Endothelial cell of umbilical vein (primary cell): ENCODE results near the gene UNC5A. TPM values are rescaled to one million over a fixed set of nuclear protein-coding genes. Genes with fewer than 3 reads are reported as not detected.

Experiments used
- BruUV-seq: library from RNA; stranded (reverse); fragments of 400-500 nt; replicated peaks from 2 replicates; lab custom pipeline; 2021; lab: Mats Ljungman, UMichigan
- CTCF ChIA-PET: fragments of 300-600, 350-600 bp; sonication (Branson Sonifier 250); formaldehyde crosslinking; loops from one replicate; lab custom pipeline; 2021; ENCODE audit warnings: antibody characterized with exemption, inconsistent platforms; lab: Charles Lee
- POLR2A ChIA-PET: fragments of 300-600, 350-600 bp; sonication (Branson Sonifier 250); formaldehyde crosslinking; loops from one replicate; lab custom pipeline; 2021; ENCODE audit warnings: antibody characterized with exemption, inconsistent platforms; lab: Charles Lee
- DNase-seq: peaks from one replicate; pipeline ENCODE4 v3.0.0-alpha.2; 2011; ENCODE audit warnings: low read depth, low spot score
- FAIRE-seq: peaks from 2 replicates; lab custom pipeline; 2011; peaks lifted over from hg19 to GRCh38; lab: Jason Lieb, UNC
- H2AFZ ChIP-seq: 2 replicates; pipeline ENCODE4 v1.6.0; 2012; ENCODE audit warnings: low read depth, low read length, control low read depth, inconsistent platforms
- H3K27ac ChIP-seq: 2 replicates; pipeline ENCODE4 v1.5.1; 2011; ENCODE audit warnings: low read depth, mild to moderate bottlenecking, control low read depth, low read length, moderate library complexity; ENCODE audit not compliant: insufficient read depth
- H3K27me3 ChIP-seq, 2 experiments: 2 replicates each; pipeline versions ENCODE4 v1.6.0 to v1.6.1; 2011; ENCODE audit warnings: low read length in 2 of 2, mixed read lengths in 1 of 2; ENCODE audit not compliant: control insufficient read depth in 2 of 2, insufficient read depth in 2 of 2
- H3K36me3 ChIP-seq, 2 experiments: 2 replicates in 1 of 2; 3 replicates in 1 of 2; pipeline ENCODE4 v1.5.1; 2011; ENCODE audit warnings: low read length in 2 of 2, mild to moderate bottlenecking in 1 of 2, moderate library complexity in 1 of 2; ENCODE audit not compliant: control insufficient read depth in 2 of 2, insufficient read depth in 2 of 2; ENCODE audit errors: extremely low read depth in 1 of 2
- H3K4me1 ChIP-seq: 3 replicates; pipeline ENCODE4 v1.5.1; 2011; ENCODE audit warnings: mild to moderate bottlenecking, low read length; ENCODE audit not compliant: control insufficient read depth, insufficient read depth; ENCODE audit errors: extremely low read depth
- H3K4me2 ChIP-seq: 2 replicates; pipeline ENCODE4 v1.6.1; 2011; ENCODE audit warnings: low read length, control low read depth, mixed read lengths; ENCODE audit not compliant: insufficient read depth
- H3K4me3 ChIP-seq, 3 experiments: fragments of 200-600 bp in 1 of 3; sonication (generic), shearing (Covaris generic) in 1 of 3; replicated peaks in 1 of 3; 2 replicates each; pipeline ENCODE4 v1.5.1; 2011 to 2016; ENCODE audit warnings: control low read depth in 3 of 3, low read length in 3 of 3, mild to moderate bottlenecking in 2 of 3, inconsistent platforms in 1 of 3, low read depth in 1 of 3, moderate library complexity in 1 of 3; ENCODE audit not compliant: insufficient read depth in 1 of 3
- H3K79me2 ChIP-seq: 2 replicates; pipeline ENCODE4 v1.6.0; 2012; ENCODE audit warnings: low read length, inconsistent platforms; ENCODE audit not compliant: control insufficient read depth, insufficient read depth
- H3K9ac ChIP-seq: replicated peaks from 2 replicates; pipeline ENCODE3; 2011; ENCODE audit warnings: low read length, control low read depth; ENCODE audit not compliant: insufficient read depth; ENCODE audit errors: extremely low read depth
- H3K9me1 ChIP-seq: replicated peaks from 3 replicates; pipeline ENCODE4 v1.6.0; 2011; ENCODE audit warnings: mild to moderate bottlenecking, low read length; ENCODE audit not compliant: control insufficient read depth, insufficient read depth; ENCODE audit errors: extremely low read depth
- H3K9me3 ChIP-seq: replicated peaks from 2 replicates; pipeline ENCODE4 v1.5.1; 2012; ENCODE audit warnings: low read length, inconsistent platforms; ENCODE audit not compliant: control insufficient read depth, insufficient read depth
- H4K20me1 ChIP-seq: replicated peaks from 2 replicates; pipeline ENCODE3; 2011; ENCODE audit warnings: mild to moderate bottlenecking, low read length; ENCODE audit not compliant: control insufficient read depth, insufficient read depth; ENCODE audit errors: extremely low read depth
- EZH2 ChIP-seq: IDR thresholded peaks from 2 replicates; pipeline ENCODE4 v1.6.1; 2012; ENCODE audit warnings: borderline replicate concordance, low read depth, mild to moderate bottlenecking, moderate library complexity, low read length, inconsistent platforms; ENCODE audit not compliant: severe bottlenecking
- FOS ChIP-seq: IDR thresholded peaks from 2 replicates; pipeline ENCODE4 v1.6.1; 2011; ENCODE audit warnings: mild to moderate bottlenecking, low read length, moderate library complexity, borderline replicate concordance; ENCODE audit not compliant: insufficient read depth
- GATA2 ChIP-seq: IDR thresholded peaks from 2 replicates; pipeline ENCODE4 v1.7.0; 2011; ENCODE audit warnings: low read depth, mild to moderate bottlenecking, moderate library complexity, mixed read lengths, low read length; ENCODE audit not compliant: insufficient read length, insufficient read depth
- JUN ChIP-seq: IDR thresholded peaks from 2 replicates; pipeline ENCODE4 v1.6.1; 2011; ENCODE audit warnings: borderline replicate concordance, low read depth; ENCODE audit not compliant: insufficient read length, insufficient read depth
- MAX ChIP-seq: IDR thresholded peaks from 2 replicates; pipeline ENCODE4 v1.6.1; 2011; ENCODE audit not compliant: insufficient read depth, insufficient read length
- MYC ChIP-seq: IDR thresholded peaks from one replicate; pipeline ENCODE4 v1.6.1; 2011; ENCODE audit warnings: mild to moderate bottlenecking, low read depth, low read length
- POLR2A ChIP-seq: IDR thresholded peaks from 2 replicates; pipeline ENCODE4 v1.6.1; 2012; ENCODE audit warnings: low read depth, mild to moderate bottlenecking, control low read depth, low read length
- POLR2AphosphoS5 ChIP-seq: IDR thresholded peaks from 2 replicates; pipeline ENCODE4 v1.6.1; 2012; ENCODE audit warnings: low read depth, mild to moderate bottlenecking, control low read depth, low read length, moderate library complexity; ENCODE audit not compliant: insufficient read depth
- dilution Hi-C: fragments of 300-500 bp; cut with MboI; formaldehyde crosslinking; loops from one replicate; pipeline ENCODE4 v1.15.0; 2019; ENCODE audit warnings: low sequenced_read_pairs; ENCODE audit not compliant: extremely low pct_ligation_motif_present
- intact Hi-C: fragments of 100-400 bp; cut with micrococcal nuclease; formaldehyde crosslinking; loops from one replicate; pipeline ENCODE4 v1.10.0; 2022
- polyA plus RNA-seq, 4 experiments: library from polyadenylated mRNA; depleted of rRNA in 3 of 4; stranded (reverse) in 3 of 4; unstranded in 1 of 4; fragments of >200 nt; gene quantifications; 2 replicates each; pipeline versions ENCODE4 v1.2.1 to v1.2.3, GENCODE V29; 2011 to 2012; ENCODE audit warnings: missing spikeins in 1 of 4
- total RNA-seq: library from RNA; stranded (reverse); gene quantifications from 2 replicates; pipeline ENCODE4 v1.2.3, GENCODE V29; 2021
- TF ChIP-seq, protein P1 (sequence below), 2 donors: IDR thresholded peaks; 1 replicate in 1 of 2; 2 replicates in 1 of 2; pipeline ENCODE4 v1.5.1; 2011; ENCODE audit warnings: low read length in 2 of 2, mild to moderate bottlenecking in 2 of 2, moderate library complexity in 2 of 2, control low read depth in 1 of 2, inconsistent platforms in 1 of 2, low read depth in 1 of 2; ENCODE audit not compliant: insufficient read depth in 1 of 2; ENCODE audit errors: extremely low read depth in 1 of 2

UNC5A gene
- total and polyA plus RNA-seq, 2 donors (not counting 3 experiments of a cell fraction or from before 2014, with no cell fraction given) = 0.08 to 0.22 TPM

DNA sequence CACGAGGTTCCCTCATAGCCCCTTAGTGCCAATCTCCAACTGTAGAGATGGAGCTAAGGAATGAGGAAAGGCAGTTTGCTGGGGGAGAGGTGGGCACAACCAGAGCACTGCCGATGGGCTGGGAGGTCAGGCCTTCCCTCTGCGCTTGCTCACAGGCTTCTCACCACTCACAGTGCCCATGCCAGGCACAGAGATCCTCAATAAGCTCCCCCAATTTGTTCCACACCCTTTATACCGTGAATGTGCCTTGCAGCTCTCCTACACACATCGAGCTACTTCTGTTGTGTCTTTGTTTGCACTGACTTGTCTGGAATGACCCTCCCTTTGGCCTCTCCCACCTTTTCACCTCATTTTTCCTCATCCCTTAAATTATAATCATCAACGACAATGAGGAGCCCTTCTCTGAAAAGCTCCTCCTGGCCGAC is 90.4 kb downstream of the UNC5A start:
- Histone ChIP-seq H3K4me1 (peaks cover 11% of the 10 kb centered on the region), H3K27ac (no peak overlapping the region), H3K4me3 (no peak overlapping the region), H3K4me2 (no peak overlapping the region), H3K79me2 (no peaks in the 10 kb centered on the region), H3K9me3 (no peaks in the 10 kb centered on the region), H3K36me3 (peaks cover 17 to 28% of the 10 kb centered on the region in 2 experiments), H3K9ac (no peak overlapping the region), H3K27me3 (no peaks in the 10 kb centered on the region), H4K20me1 (no peaks in the 10 kb centered on the region), H3K9me1 (no peaks in the 10 kb centered on the region), H2AFZ (no peak overlapping the region)
- FAIRE-seq = no peak
- no peak for DNase-seq
- BruUV-seq = no TSS peak
- no peak for TF ChIP-seq POLR2AphosphoS5
- TF ChIP-seq JUN = no peak
- no peak for TF ChIP-seq FOS
- TF ChIP-seq EZH2 = no peak
- no peak for TF ChIP-seq POLR2A
- no peak for TF ChIP-seq MAX
- TF ChIP-seq, protein P1, sequence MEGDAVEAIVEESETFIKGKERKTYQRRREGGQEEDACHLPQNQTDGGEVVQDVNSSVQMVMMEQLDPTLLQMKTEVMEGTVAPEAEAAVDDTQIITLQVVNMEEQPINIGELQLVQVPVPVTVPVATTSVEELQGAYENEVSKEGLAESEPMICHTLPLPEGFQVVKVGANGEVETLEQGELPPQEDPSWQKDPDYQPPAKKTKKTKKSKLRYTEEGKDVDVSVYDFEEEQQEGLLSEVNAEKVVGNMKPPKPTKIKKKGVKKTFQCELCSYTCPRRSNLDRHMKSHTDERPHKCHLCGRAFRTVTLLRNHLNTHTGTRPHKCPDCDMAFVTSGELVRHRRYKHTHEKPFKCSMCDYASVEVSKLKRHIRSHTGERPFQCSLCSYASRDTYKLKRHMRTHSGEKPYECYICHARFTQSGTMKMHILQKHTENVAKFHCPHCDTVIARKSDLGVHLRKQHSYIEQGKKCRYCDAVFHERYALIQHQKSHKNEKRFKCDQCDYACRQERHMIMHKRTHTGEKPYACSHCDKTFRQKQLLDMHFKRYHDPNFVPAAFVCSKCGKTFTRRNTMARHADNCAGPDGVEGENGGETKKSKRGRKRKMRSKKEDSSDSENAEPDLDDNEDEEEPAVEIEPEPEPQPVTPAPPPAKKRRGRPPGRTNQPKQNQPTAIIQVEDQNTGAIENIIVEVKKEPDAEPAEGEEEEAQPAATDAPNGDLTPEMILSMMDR (IDR thresholded peaks at IDR 0.05; ENCODE audit: extremely low read depth in 1 of 2, insufficient read depth in 1 of 2, low read depth in 1 of 2, low read length in 2 of 2) = no peak
- no peak for TF ChIP-seq GATA2
- no peak for TF ChIP-seq MYC
- POLR2A ChIA-PET = no interaction called here
- CTCF ChIA-PET = interaction anchor here (1.5 to 7.3 kb wide), 2 partner anchors 11 to 240 kb away, joined by 3 to 42 read pairs; no protein-coding TSS in a partner anchor
- intact Hi-C loops = no loop called here
- dilution Hi-C loops = no loop called here
